GM23338 (cell line): ENCODE measurements around the gene AZGP1. TPM values are rescaled to one million over a fixed set of nuclear protein-coding genes. Genes with fewer than 3 reads are reported as not detected.

Experiments
- ATAC-seq: fragments of 200-7000 bp; cut with Tn5 transposase; 3 replicates; pipeline ENCODE4 v1.9.1; 2020
- DNase-seq: peaks from one replicate; pipeline ENCODE4 v3.0.0-alpha.2; 2015; ENCODE audit warnings: low spot score
- H2AFZ ChIP-seq: fragments of 200-600 bp; sonication (generic); 2 replicates; pipeline ENCODE4 v1.8.0; 2016; ENCODE audit warnings: antibody characterized with exemption, mild to moderate bottlenecking, moderate library complexity
- H3F3A ChIP-seq: fragments of 200-600 bp; sonication (generic); replicated peaks from 2 replicates; pipeline ENCODE4 v1.8.0; 2017; ENCODE audit warnings: antibody characterized with exemption, mixed run types, low read depth
- H3K27ac ChIP-seq: fragments of 200-600 bp; sonication (generic); 2 replicates; pipeline ENCODE4 v1.6.1; 2016; ENCODE audit warnings: low read depth
- H3K27me3 ChIP-seq: fragments of 200-600 bp; sonication (generic); 2 replicates; pipeline ENCODE4 v1.8.0; 2016; ENCODE audit warnings: mild to moderate bottlenecking, mixed run types, moderate library complexity; ENCODE audit not compliant: insufficient read depth
- H3K36me3 ChIP-seq: fragments of 200-600 bp; sonication (generic); 2 replicates; pipeline ENCODE4 v1.8.0; 2016; ENCODE audit warnings: mild to moderate bottlenecking; ENCODE audit not compliant: insufficient read depth
- H3K4me1 ChIP-seq: fragments of 200-600 bp; sonication (generic); 2 replicates; pipeline ENCODE4 v1.8.0; 2016; ENCODE audit warnings: mild to moderate bottlenecking, moderate library complexity; ENCODE audit not compliant: insufficient read depth
- H3K4me2 ChIP-seq: fragments of 200-600 bp; sonication (generic); 2 replicates; pipeline ENCODE4 v1.7.1; 2017; ENCODE audit warnings: mixed run types
- H3K4me3 ChIP-seq: fragments of 200-600 bp; sonication (generic); 2 replicates; pipeline ENCODE4 v1.6.1; 2016; ENCODE audit warnings: mixed run types
- H3K79me2 ChIP-seq: fragments of 200-600 bp; sonication (generic); replicated peaks from 2 replicates; pipeline ENCODE4 v1.8.0; 2017; ENCODE audit warnings: mild to moderate bottlenecking; ENCODE audit not compliant: insufficient read depth
- H3K9me2 ChIP-seq: fragments of 200-600 bp; sonication (generic); 2 replicates; pipeline ENCODE4 v1.8.0; 2017; ENCODE audit not compliant: insufficient read depth
- H4K20me1 ChIP-seq: fragments of 200-600 bp; sonication (generic); replicated peaks from 2 replicates; pipeline ENCODE4 v1.8.0; 2017; ENCODE audit warnings: mild to moderate bottlenecking; ENCODE audit not compliant: insufficient read depth
- H3K27ac Mint-ChIP-seq: 2 replicates; pipeline ENCODE4 v1.8.0; 2020; ENCODE audit warnings: inconsistent platforms, mild to moderate bottlenecking, moderate library complexity, mixed read lengths
- H3K27me3 Mint-ChIP-seq: 3 replicates; pipeline ENCODE4 v1.8.0; 2022; ENCODE audit warnings: low read depth, mild to moderate bottlenecking, moderate library complexity, mixed read lengths, inconsistent platforms; ENCODE audit not compliant: insufficient read depth, poor library complexity
- H3K36me3 Mint-ChIP-seq: 3 replicates; pipeline ENCODE4 v1.8.0; 2021; ENCODE audit warnings: low read depth, mild to moderate bottlenecking, inconsistent platforms, moderate library complexity, mixed read lengths
- H3K4me1 Mint-ChIP-seq: 3 replicates; pipeline ENCODE4 v1.8.0; 2020; ENCODE audit warnings: mild to moderate bottlenecking, inconsistent platforms, mixed read lengths
- H3K4me3 Mint-ChIP-seq: 3 replicates; pipeline ENCODE4 v1.8.0; 2021; ENCODE audit warnings: moderate library complexity, mild to moderate bottlenecking, inconsistent platforms, mixed read lengths
- H3K9me3 Mint-ChIP-seq: 3 replicates; pipeline ENCODE4 v1.8.0; 2020; ENCODE audit warnings: moderate library complexity, mild to moderate bottlenecking, inconsistent platforms, mixed read lengths
- CREB1 ChIP-seq: fragments of 250-450 bp; sonication (Bioruptor Pico); IDR thresholded peaks from 2 replicates; pipeline ENCODE4 v1.5.0; 2020; ENCODE audit warnings: low read depth, mild to moderate bottlenecking, moderate library complexity
- EZH2 ChIP-seq: fragments of 200-600 bp; sonication (generic); IDR thresholded peaks from one replicate; pipeline ENCODE4 v1.8.0; 2017; ENCODE audit warnings: antibody characterized with exemption, mild to moderate bottlenecking, low read depth; ENCODE audit not compliant: unreplicated experiment
- EZH2phosphoT487 ChIP-seq: fragments of 200-600 bp; sonication (generic); IDR thresholded peaks from one replicate; pipeline ENCODE4 v1.8.1; 2018; ENCODE audit warnings: antibody characterized with exemption; ENCODE audit not compliant: unreplicated experiment
- JUNB ChIP-seq: IDR thresholded peaks from one replicate; pipeline ENCODE4 v1.6.1; 2016; ENCODE audit warnings: antibody characterized with exemption; ENCODE audit not compliant: unreplicated experiment
- NANOG ChIP-seq: IDR thresholded peaks from 2 replicates; pipeline ENCODE4 v1.6.1; 2016; ENCODE audit warnings: antibody characterized with exemption, borderline replicate concordance
- POLR2AphosphoS5 ChIP-seq: IDR thresholded peaks from 2 replicates; pipeline ENCODE4 v1.6.1; 2016; ENCODE audit warnings: antibody characterized with exemption, low read depth
- STAT1 ChIP-seq: IDR thresholded peaks from one replicate; pipeline ENCODE4 v1.6.1; 2016; ENCODE audit warnings: antibody characterized with exemption; ENCODE audit not compliant: unreplicated experiment
- ZNF114 ChIP-seq: fragments of 250-450 bp; sonication (Bioruptor Pico); IDR thresholded peaks from 2 replicates; pipeline ENCODE4 v1.5.0; 2020; ENCODE audit warnings: mild to moderate bottlenecking, moderate library complexity
- polyA plus RNA-seq: library from polyadenylated mRNA; unstranded; fragments of >200 nt; fragmentation: Nextera tagmentation; extraction: Ambion mirVana; gene quantifications from 2 replicates; pipeline ENCODE4 v1.2.1, GENCODE V29; 2016
- total RNA-seq: library from RNA; depleted of rRNA; stranded (reverse); fragments of >200 nt; shearing (Covaris generic); gene quantifications from 2 replicates; pipeline ENCODE4 v1.2.3, GENCODE V29; 2014
- TF ChIP-seq, protein P1 (sequence below), 2 experiments: fragments of 200-600 bp in 1 of 2; sonication (generic) in 1 of 2; conservative IDR thresholded peaks; 2 replicates each; pipeline versions ENCODE4 v1.5.1 to v1.6.1; 2016 to 2017; ENCODE audit warnings: antibody characterized with exemption in 2 of 2, low read depth in 2 of 2, mild to moderate bottlenecking in 2 of 2, moderate library complexity in 1 of 2
- TF ChIP-seq, protein P2 (sequence below): fragments of 250-450 bp; sonication (Bioruptor Pico); IDR thresholded peaks from 2 replicates; pipeline ENCODE4 v1.5.0; 2020; ENCODE audit warnings: mild to moderate bottlenecking, moderate library complexity

The AZGP1 gene
- total and polyA plus RNA-seq, 2 experiments from 2014 or later, result 0.17 to 1.3 TPM

DNA sequence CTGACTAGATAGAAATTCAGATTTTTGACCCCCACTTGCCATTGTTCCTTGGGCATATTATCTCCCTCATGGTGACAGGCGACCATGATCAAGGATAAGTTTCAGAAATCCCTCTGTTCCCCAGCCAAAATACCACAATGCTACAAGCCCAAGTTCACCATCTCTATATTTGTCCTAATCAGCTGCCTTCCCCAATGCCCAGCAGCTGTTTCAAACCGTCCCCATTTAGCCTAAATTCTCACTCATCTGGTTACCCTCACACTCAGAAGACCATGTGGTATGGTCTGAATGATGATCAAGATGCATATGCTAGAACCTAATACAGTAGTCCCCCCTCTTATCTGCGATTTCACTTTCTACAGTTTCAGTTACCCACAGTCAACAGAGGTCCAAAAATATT, 45.5 kb downstream of the AZGP1 start:
- H3K79me2 ChIP-seq, result no peaks in the 10 kb centered on the region

More for the DNA sequence above, 45.5 kb downstream of the AZGP1 start:
- Histone ChIP-seq H3K4me1 (peaks cover 9% of the 10 kb centered on the region), H4K20me1 (no peaks in the 10 kb centered on the region), H3K27ac (no peak overlapping the region), H3K36me3 (no peaks in the 10 kb centered on the region), H3K4me3 (peak overlapping the region; percentile 49; the same call in 1 of the 2 replicates), H3K9me2 (peaks cover 24% of the 10 kb centered on the region), H2AFZ (no peak overlapping the region), H3F3A (no peaks in the 10 kb centered on the region), H3K4me2 (peak overlapping the region; percentile 70; the same call in 1 of the 2 replicates), H3K27me3 (no peaks in the 10 kb centered on the region)
- no peak overlapping the region for H3K4me3 Mint-ChIP-seq
- H3K27me3 Mint-ChIP-seq, result peaks cover 12% of the 10 kb centered on the region
- no peaks in the 10 kb centered on the region for H3K9me3 Mint-ChIP-seq
- ATAC-seq (no peak), DNase-seq (no peak)
- H3K27ac Mint-ChIP-seq, result no peak overlapping the region
- peaks cover 11% of the 10 kb centered on the region; the same call in 2 of the 3 replicates for H3K36me3 Mint-ChIP-seq
- H3K4me1 Mint-ChIP-seq, result peaks cover 39% of the 10 kb centered on the region
- TF ChIP-seq STAT1 (no peak), POLR2AphosphoS5 (no peak), EZH2 (no peak), NANOG (no peak), CREB1 (CRISPR knock-in tag) (no peak), JUNB (no peak), ZNF114 (no peak), EZH2phosphoT487 (no peak)
- TF ChIP-seq, protein P1, sequence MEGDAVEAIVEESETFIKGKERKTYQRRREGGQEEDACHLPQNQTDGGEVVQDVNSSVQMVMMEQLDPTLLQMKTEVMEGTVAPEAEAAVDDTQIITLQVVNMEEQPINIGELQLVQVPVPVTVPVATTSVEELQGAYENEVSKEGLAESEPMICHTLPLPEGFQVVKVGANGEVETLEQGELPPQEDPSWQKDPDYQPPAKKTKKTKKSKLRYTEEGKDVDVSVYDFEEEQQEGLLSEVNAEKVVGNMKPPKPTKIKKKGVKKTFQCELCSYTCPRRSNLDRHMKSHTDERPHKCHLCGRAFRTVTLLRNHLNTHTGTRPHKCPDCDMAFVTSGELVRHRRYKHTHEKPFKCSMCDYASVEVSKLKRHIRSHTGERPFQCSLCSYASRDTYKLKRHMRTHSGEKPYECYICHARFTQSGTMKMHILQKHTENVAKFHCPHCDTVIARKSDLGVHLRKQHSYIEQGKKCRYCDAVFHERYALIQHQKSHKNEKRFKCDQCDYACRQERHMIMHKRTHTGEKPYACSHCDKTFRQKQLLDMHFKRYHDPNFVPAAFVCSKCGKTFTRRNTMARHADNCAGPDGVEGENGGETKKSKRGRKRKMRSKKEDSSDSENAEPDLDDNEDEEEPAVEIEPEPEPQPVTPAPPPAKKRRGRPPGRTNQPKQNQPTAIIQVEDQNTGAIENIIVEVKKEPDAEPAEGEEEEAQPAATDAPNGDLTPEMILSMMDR (conservative IDR thresholded peaks at IDR 0.05; ENCODE audit: low read depth in 2 of 2), result no peak
- TF ChIP-seq, protein P2, sequence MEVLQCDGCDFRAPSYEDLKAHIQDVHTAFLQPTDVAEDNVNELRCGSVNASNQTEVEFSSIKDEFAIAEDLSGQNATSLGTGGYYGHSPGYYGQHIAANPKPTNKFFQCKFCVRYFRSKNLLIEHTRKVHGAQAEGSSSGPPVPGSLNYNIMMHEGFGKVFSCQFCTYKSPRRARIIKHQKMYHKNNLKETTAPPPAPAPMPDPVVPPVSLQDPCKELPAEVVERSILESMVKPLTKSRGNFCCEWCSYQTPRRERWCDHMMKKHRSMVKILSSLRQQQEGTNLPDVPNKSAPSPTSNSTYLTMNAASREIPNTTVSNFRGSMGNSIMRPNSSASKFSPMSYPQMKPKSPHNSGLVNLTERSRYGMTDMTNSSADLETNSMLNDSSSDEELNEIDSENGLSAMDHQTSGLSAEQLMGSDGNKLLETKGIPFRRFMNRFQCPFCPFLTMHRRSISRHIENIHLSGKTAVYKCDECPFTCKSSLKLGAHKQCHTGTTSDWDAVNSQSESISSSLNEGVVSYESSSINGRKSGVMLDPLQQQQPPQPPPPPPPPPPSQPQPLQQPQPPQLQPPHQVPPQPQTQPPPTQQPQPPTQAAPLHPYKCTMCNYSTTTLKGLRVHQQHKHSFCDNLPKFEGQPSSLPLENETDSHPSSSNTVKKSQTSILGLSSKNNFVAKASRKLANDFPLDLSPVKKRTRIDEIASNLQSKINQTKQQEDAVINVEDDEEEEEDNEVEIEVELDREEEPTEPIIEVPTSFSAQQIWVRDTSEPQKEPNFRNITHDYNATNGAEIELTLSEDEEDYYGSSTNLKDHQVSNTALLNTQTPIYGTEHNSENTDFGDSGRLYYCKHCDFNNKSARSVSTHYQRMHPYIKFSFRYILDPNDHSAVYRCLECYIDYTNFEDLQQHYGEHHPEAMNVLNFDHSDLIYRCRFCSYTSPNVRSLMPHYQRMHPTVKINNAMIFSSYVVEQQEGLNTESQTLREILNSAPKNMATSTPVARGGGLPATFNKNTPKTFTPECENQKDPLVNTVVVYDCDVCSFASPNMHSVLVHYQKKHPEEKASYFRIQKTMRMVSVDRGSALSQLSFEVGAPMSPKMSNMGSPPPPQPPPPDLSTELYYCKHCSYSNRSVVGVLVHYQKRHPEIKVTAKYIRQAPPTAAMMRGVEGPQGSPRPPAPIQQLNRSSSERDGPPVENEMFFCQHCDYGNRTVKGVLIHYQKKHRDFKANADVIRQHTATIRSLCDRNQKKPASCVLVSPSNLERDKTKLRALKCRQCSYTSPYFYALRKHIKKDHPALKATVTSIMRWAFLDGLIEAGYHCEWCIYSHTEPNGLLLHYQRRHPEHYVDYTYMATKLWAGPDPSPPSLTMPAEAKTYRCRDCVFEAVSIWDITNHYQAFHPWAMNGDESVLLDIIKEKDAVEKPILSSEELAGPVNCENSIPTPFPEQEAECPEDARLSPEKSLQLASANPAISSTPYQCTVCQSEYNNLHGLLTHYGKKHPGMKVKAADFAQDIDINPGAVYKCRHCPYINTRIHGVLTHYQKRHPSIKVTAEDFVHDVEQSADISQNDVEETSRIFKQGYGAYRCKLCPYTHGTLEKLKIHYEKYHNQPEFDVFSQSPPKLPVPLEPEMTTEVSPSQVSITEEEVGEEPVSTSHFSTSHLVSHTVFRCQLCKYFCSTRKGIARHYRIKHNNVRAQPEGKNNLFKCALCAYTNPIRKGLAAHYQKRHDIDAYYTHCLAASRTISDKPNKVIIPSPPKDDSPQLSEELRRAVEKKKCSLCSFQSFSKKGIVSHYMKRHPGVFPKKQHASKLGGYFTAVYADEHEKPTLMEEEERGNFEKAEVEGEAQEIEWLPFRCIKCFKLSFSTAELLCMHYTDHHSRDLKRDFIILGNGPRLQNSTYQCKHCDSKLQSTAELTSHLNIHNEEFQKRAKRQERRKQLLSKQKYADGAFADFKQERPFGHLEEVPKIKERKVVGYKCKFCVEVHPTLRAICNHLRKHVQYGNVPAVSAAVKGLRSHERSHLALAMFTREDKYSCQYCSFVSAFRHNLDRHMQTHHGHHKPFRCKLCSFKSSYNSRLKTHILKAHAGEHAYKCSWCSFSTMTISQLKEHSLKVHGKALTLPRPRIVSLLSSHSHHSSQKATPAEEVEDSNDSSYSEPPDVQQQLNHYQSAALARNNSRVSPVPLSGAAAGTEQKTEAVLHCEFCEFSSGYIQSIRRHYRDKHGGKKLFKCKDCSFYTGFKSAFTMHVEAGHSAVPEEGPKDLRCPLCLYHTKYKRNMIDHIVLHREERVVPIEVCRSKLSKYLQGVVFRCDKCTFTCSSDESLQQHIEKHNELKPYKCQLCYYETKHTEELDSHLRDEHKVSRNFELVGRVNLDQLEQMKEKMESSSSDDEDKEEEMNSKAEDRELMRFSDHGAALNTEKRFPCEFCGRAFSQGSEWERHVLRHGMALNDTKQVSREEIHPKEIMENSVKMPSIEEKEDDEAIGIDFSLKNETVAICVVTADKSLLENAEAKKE, result no peak
